ENCODE results near the gene EPN1.

DNA sequence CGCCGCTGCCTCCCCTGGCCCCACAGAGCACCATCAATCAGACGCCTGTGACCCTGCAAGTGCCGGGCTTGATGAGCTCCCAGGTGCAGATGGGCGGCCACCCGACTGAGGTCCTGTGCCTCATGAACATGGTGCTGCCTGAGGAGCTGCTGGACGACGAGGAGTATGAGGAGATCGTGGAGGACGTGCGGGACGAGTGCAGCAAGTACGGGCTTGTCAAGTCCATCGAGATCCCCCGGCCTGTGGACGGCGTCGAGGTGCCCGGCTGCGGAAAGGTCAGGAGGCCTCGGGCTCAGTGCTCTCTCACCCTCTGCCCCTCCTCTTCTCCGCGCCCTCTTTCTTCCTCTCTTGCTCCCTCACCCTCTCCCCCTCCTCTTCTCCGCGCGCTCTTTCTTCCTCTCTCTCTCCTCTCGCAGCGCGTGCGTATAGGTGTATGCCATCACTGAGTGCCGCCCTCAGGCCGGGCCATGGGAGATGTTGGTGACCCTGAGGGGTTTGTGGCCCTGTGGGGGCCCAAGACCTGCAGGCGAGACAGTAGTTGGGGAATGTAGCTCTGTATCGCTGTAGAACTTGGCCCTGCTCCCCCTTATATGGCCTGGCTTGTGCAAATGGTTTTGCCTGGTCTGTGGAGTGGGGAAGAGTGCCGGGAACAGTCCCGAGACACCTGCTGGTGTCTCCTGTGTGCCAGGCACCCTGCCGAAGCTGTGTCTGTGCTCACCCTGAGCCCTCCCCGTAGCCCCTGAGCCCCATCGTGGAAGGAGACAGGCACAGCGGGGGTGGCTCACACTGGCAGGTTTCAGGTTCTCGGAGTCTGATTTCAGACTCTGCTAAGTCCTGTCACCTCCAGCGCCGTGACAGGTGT is 5.4 kb upstream of the EPN1 start:
- TF ChIP-seq EZH2 (IDR thresholded peaks at IDR 0.05; ENCODE audit: insufficient read depth, poor library complexity, severe bottlenecking) (no peak), EZH2phosphoT487 (IDR thresholded peaks at IDR 0.05; ENCODE audit: insufficient read depth, low read depth) (no peak)

All from GM23248 (cell line).